Measurements from ENCODE around the gene SHD.
"Not testable (repeated sequence)": the region's sequence is repeated elsewhere in the genome, so short reads cannot be mapped to it uniquely, and the experiment has no call there.

The SHD gene

DNA sequence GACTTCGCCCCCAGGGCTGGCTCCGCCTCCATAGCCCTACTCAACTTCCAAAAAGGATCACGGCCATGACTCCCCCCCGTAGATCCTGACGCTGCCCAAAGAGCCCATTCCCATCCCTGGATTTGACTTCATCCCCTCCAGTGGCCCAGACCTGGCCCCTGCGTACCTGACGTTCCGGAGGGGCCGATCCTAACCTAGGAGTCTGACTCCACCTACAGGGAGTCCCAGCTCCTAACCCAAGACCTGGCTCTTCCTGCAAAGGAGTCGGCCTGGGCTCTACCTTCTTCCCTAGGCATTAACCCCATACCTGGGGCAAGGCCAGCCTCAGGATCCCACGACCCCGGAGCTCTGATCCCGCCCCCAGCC, 48.8 kb downstream of the SHD start:
- no peak for DNase-seq

DNA sequence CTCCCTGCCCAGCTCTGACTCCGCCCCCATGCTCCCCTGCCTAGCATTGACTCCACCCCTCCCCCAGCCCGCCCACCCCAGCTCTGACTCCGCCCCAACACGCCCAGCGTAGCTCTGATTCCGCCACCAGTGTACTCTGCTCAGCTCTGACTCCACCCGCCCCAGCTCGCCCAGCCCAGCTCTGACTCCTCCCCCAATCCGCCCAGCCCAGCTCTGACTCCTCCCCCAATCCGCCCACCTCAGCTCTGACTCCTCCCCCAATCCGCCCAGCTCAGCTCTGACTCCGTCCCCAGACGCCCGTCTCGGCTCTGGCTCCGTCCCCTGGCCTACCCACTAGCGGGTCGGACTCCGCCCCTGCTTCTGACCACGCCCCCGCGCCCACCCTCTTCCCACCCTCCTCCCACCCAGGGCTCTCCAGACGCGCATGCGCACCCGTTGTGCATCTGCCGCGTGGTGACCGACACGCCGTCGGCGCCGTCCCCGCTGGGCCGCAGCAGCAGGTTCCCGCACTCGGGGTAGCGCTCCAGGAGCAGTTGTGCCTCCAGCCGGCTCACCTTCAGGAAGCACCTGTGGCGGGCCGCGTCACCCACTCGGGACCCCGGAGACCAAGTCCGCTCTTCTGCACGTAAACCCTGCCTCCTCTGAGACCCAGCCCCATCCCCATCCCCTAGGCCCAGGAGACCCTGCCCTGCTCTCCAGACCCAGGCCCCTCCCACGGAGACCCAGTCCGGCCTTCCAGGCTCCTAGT, 49.4 kb downstream of the SHD start:
- no peak for DNase-seq

DNA sequence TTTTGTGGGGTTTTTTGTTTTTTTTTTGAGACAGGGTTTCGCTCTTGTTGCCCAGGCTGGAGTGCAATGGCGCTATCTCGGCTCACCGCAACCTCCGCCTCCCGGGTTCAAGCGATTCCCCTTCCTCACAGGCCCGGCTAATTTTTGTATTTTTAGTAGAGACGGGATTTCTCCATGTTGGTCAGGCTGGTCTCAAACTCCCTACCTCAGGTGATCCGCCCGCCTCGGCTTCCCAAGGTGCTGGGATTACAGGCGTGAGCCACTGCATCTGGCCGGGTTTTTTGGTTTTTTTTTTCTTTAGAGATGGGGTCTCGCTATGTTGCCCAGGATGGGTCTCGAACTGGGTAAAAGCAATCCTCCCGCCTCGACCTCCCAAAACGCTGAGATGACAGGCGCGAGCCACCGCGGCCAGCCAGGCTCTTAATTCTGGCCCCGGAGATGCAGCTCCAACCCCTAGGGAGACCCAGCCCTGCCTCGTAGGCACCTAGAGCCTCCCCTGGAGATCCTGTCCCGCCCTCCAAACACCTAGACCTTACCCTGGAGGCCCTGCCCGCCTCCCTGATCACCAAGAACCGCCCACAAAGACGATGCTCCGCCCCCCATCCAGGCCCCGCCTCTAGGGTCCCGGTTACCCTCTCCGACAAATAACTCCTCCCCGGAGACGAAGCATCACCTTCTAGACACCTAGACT, 50.1 kb downstream of the SHD start:
- not testable (repeated sequence) for DNase-seq

DNA sequence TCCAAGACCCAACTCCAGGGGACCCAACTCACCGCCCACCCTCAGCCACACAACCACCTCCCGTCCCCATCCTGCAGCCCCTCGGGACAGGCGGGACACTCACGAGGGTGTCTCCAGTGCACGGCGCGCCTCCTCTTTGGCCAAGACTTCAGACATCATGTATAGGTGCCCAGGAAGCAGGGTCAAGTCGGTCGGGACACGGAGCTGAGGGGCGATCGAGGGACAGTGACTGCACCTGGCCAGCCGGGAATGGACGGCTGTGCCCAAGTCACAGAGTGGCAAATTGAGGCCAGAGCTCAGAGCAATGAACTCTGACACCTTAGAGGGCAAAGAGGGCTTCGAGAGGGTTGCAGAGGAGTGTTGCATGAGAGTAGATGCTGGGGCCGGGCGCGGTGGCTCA, 50.8 kb downstream of the SHD start:
- DNase-seq = no peak

DNA sequence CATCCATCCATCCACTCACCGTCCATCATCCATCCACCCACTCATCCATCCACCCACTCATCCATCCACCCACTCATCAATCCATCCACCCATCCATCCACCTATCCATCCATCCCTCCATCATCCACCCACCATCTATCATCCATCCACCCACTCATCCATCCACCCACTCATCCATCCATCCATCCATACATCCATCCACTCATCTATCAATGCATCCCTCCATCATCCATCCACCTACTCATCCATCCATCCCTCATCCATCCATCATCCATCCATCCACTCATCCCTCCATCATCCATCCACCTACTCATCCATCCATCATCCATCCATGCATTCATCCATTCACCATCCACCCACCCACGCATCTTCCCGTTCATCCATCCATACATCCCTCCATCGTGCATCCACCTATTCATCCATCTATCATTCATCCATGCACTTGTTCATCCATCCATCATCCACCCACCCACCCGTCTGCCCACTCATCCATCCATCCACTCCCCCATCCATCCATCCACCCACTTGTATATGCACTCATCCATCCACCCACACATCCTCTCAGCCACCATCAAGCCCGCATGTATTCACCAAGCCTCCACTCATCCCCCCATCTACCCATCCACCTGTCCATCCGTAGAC, 56.0 kb downstream of the SHD start:
- no peak for DNase-seq

DNA sequence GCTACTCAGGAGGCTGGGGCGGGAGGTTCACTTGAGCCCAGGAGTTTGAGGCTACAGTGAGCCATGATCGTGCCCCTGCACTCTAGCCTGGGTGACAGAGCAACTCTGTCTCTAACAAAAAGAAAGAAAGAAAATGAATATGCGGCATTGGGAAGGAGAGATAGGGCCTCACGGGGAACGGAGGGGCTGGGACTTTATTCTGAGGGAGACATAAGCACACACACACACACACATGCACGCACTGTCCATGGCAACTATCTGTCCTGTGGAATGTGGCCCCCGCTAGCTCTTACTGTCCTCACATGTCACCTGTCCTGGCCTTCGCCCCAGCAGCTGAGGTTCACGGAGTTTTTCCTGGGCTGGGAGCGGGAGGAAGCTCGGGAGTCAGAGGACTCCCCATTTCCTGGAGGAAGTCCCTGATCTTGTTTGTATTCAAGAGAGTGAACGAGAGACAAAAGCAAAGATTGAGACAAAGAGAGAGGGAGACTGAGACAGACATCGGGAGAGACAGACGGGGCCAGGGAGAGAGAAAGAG, 58.9 kb downstream of the SHD start:
- peak; percentile 14 for DNase-seq

DNA sequence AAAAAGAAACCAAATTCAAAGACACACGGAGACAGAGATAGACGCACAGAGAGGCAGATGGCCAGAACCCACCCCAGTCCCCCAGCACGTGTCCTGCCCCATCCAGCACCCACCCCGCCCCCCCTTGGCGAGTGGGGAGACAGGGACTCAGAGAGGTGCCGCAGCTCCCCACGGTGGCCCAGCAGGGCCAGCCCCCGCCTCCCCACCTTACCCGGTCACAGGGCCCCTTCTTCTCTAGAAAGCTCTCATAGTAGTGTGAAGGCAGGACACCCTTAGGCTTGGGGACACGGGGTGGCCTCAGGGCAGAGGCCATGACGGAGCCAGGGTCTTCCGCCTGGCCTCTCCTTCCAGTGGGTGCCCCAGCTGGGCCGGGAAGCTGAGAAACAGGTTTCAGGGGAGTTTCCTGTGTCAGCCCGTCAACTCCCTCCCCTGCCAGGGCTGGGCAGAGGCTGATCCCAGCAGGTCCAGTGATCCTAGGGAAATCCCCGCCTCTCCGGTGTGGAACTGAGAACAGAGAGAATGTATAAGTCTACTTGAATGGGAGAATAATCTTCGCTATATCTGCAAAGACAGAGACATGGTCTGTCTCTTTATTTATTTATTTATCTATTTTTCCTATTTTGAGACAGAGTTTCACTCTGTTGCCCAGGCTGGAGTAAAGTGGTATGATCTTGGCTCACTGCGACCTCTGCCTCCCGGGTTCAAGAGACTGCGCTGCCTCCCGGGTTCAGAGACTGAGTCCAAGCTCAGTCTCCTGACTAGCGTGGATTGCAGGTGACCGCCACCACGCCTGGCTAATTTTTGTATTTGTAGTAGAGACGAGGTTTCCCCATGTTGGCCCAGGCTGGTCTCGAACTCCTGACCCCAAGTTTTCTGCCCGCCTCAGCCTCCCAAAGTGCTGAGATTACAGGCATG, 59.6 kb downstream of the SHD start, which contains the start of gene STAP2:
STAP2 (minus strand) TSS at position 387 of the 915 bp plus-strand sequence; CDS start at position 313, 74 bp downstream.
- DNase-seq = no peak
